B cell (primary cell): ENCODE data around the gene MCRIP2. TPM values are rescaled to one million over a fixed set of nuclear protein-coding genes. Genes with fewer than 3 reads are reported as not detected.

Experiments used
- ATAC-seq: fragments of 200-7000 bp; cut with Tn5 transposase; one replicate; pipeline ENCODE4 v1.10.0; 2021; ENCODE audit warnings: low read depth, mild to moderate bottlenecking, moderate number of reproducible peaks, moderate library complexity
- CTCF ChIA-PET: fragments of 350-600 bp; sonication (Branson Sonifier 250); formaldehyde crosslinking; loops from one replicate; lab custom pipeline; 2021; ENCODE audit warnings: antibody characterized with exemption, inconsistent platforms; lab: Charles Lee
- POLR2A ChIA-PET: fragments of 350-600 bp; sonication (Branson Sonifier 250); formaldehyde crosslinking; loops from one replicate; lab custom pipeline; 2021; ENCODE audit warnings: antibody characterized with exemption; lab: Charles Lee
- DNase-seq: peaks from one replicate; pipeline ENCODE4 v3.0.0; 2013
- H2AFZ ChIP-seq: 2 replicates; pipeline ENCODE4 v1.6.1; 2012; ENCODE audit warnings: mild to moderate bottlenecking, low read depth, low read length; ENCODE audit not compliant: insufficient read depth, poor library complexity, severe bottlenecking
- H3K27ac ChIP-seq, 2 donors: 1 replicate in 1 of 2; 2 replicates in 1 of 2; pipeline ENCODE4 v1.5.1; 2012 to 2013; ENCODE audit warnings: low read length in 2 of 2, mild to moderate bottlenecking in 2 of 2, moderate library complexity in 1 of 2
- H3K27me3 ChIP-seq, 4 experiments: fragments of 200-600 bp in 1 of 4; sonication (generic) in 1 of 4; replicated peaks in 1 of 4; 1 replicate in 2 of 4; 2 replicates in 2 of 4; pipeline versions ENCODE4 v1.6.1 to v1.7.0; 2013 to 2016; ENCODE audit warnings: low read length in 3 of 4, mild to moderate bottlenecking in 2 of 4, mixed read lengths in 1 of 4, moderate library complexity in 1 of 4; ENCODE audit not compliant: insufficient read depth in 4 of 4, control insufficient read depth in 3 of 4; ENCODE audit errors: control extremely low read depth in 1 of 4
- H3K36me3 ChIP-seq, 2 experiments: replicated peaks in 1 of 2; 1 replicate in 1 of 2; 2 replicates in 1 of 2; pipeline versions ENCODE4 v1.6.1 to v1.7.1; 2013; ENCODE audit warnings: low read length in 1 of 2; ENCODE audit not compliant: insufficient read depth in 2 of 2, control insufficient read depth in 1 of 2; ENCODE audit errors: control extremely low read depth in 1 of 2, extremely low read depth in 1 of 2
- H3K4me1 ChIP-seq, 2 donors: fragments of 200-600 bp in 1 of 2; sonication (generic) in 1 of 2; 1 replicate in 1 of 2; 2 replicates in 1 of 2; pipeline versions ENCODE4 v1.5.1 to v1.6.1; 2013 to 2017; ENCODE audit warnings: low read length in 2 of 2; ENCODE audit not compliant: control insufficient read depth in 2 of 2, insufficient read depth in 2 of 2
- H3K4me2 ChIP-seq: replicated peaks from 2 replicates; pipeline ENCODE3; 2012; ENCODE audit warnings: mild to moderate bottlenecking, low read depth, low read length; ENCODE audit not compliant: poor library complexity, severe bottlenecking
- H3K4me3 ChIP-seq, 5 experiments: fragments of 200-600 bp in 1 of 5; sonication (generic) in 1 of 5; 1 replicate in 3 of 5; 2 replicates in 2 of 5; pipeline versions ENCODE4 v1.5.1 to v1.7.0; 2011 to 2016; ENCODE audit warnings: low read length in 4 of 5, mild to moderate bottlenecking in 4 of 5, low read depth in 2 of 5, control low read depth in 1 of 5, moderate library complexity in 1 of 5; ENCODE audit not compliant: insufficient read depth in 1 of 5; ENCODE audit errors: control extremely low read depth in 1 of 5, extremely low read depth in 1 of 5
- H3K79me2 ChIP-seq: fragments of 200-600 bp; sonication (generic); one replicate; pipeline ENCODE4 v1.6.0; 2016; ENCODE audit warnings: low read length; ENCODE audit not compliant: control insufficient read depth, insufficient read depth
- H3K9ac ChIP-seq: fragments of 200-600 bp; sonication (generic); 2 replicates; pipeline ENCODE4 v1.6.1; 2017; ENCODE audit warnings: mild to moderate bottlenecking, low read length, moderate library complexity
- H3K9me3 ChIP-seq, 3 donors: one replicate each; pipeline versions ENCODE4 v1.6.1 to v1.7.1; 2013; ENCODE audit warnings: low read length in 2 of 3; ENCODE audit not compliant: control insufficient read depth in 2 of 3, insufficient read depth in 1 of 3; ENCODE audit errors: control extremely low read depth in 1 of 3
- H4K20me1 ChIP-seq: 2 replicates; pipeline ENCODE4 v1.6.0; 2012; ENCODE audit warnings: mild to moderate bottlenecking, low read length; ENCODE audit not compliant: insufficient read depth, control insufficient read depth, poor library complexity, severe bottlenecking
- H3K27ac Mint-ChIP-seq: one replicate; pipeline ENCODE4 v1.8.0; 2021; ENCODE audit warnings: mixed read lengths
- H3K27me3 Mint-ChIP-seq: one replicate; pipeline ENCODE4 v1.8.0; 2021; ENCODE audit warnings: mixed read lengths
- H3K4me1 Mint-ChIP-seq: one replicate; pipeline ENCODE4 v1.8.0; 2021; ENCODE audit warnings: mixed read lengths
- H3K4me3 Mint-ChIP-seq: one replicate; pipeline ENCODE4 v1.8.0; 2021; ENCODE audit warnings: mixed read lengths
- H3K9me3 Mint-ChIP-seq: one replicate; pipeline ENCODE4 v1.8.0; 2022; ENCODE audit warnings: mixed read lengths; ENCODE audit not compliant: insufficient read depth
- CTCF ChIP-seq: fragments of 200-600 bp; IDR thresholded peaks from one replicate; pipeline ENCODE4 v1.8.0; 2022; ENCODE audit warnings: antibody characterized with exemption, mild to moderate bottlenecking
- EZH2 ChIP-seq: IDR thresholded peaks from 2 replicates; pipeline ENCODE4 v1.6.1; 2012; ENCODE audit warnings: borderline replicate concordance, low read depth, mild to moderate bottlenecking, moderate library complexity, low read length; ENCODE audit not compliant: insufficient read depth, poor library complexity, severe bottlenecking
- WGBS: methylation state at CpG from one replicate; pipeline ENCODE4 v1.1.5; 2013; ENCODE audit warnings: missing lambda C conversion rate; ENCODE audit not compliant: insufficient coverage; 5-methylcytosine and 5-hydroxymethylcytosine counted together
- intact Hi-C: fragments of 100-400 bp; cut with micrococcal nuclease; formaldehyde crosslinking; loops from one replicate; pipeline ENCODE4 v1.10.0; 2022
- polyA plus RNA-seq: library from polyadenylated mRNA; depleted of rRNA; stranded (reverse); fragments of >200 nt; gene quantifications from 2 replicates; pipeline ENCODE4 v1.2.3, GENCODE V29; 2012
- total RNA-seq, 2 donors: library from RNA; stranded (reverse); fragments of 120-200 nt in 1 of 2; gene quantifications; 1 replicate in 1 of 2; 2 replicates in 1 of 2; pipeline versions ENCODE4 v1.2.3 to v1.2.4, GENCODE V29; 2013 to 2022

Gene MCRIP2
- total and polyA plus RNA-seq, 2 donors (not counting 1 experiment from before 2014, with no cell fraction given): 29.2 to 46.0 TPM

GRCh38 chr16:680625-680945 is 39.0 kb downstream of the MCRIP2 start:
- H4K20me1 ChIP-seq: peaks cover 31% of the 10 kb centered on the region
- peak overlapping the region; percentile 85 for H2AFZ ChIP-seq
- TF ChIP-seq CTCF (no peak), EZH2 (no peak)
- peaks cover 0 to 17% of the 10 kb centered on the region in 2 experiments for H3K36me3 ChIP-seq
- under 1% methylated on average over 38 of the region's 38 CpGs for WGBS
- Mint-ChIP-seq H3K4me1 (peaks cover 38% of the 10 kb centered on the region), H3K27ac (peak overlapping the region; percentile 65), H3K27me3 (no peaks in the 10 kb centered on the region), H3K4me3 (peak overlapping the region; percentile 89), H3K9me3 (no peaks in the 10 kb centered on the region)
- DNase-seq (no peak), ATAC-seq (no peak)
- peak overlapping the region; percentile 67 for H3K9ac ChIP-seq
- peak overlapping the region; percentile 99 for H3K4me2 ChIP-seq
- peaks cover 28 to 65% of the 10 kb centered on the region in 2 donors for H3K4me1 ChIP-seq
- CTCF ChIA-PET: interaction anchor here (0.8 to 1.4 kb wide), 2 partner anchors 10 to 13 kb away, joined by 3 to 7 read pairs; partner anchors contain the start of genes RHOT2 and WDR24
- peaks cover 0 to 15% (median 6%) of the 10 kb centered on the region in 4 experiments for H3K27me3 ChIP-seq
- peak overlapping the region; percentile 22 to 84 (median 65) for H3K4me3 ChIP-seq
- H3K27ac ChIP-seq: peak overlapping the region in 1 of 2 donors; percentile 81
- H3K79me2 ChIP-seq: peaks cover 32% of the 10 kb centered on the region
- intact Hi-C loops: loop anchor here (5.0 kb wide), 1 partner anchor 42 kb away; the partner anchor contains the start of gene ANTKMT
- H3K9me3 ChIP-seq: peaks cover 0 to 7% (median 0%) of the 10 kb centered on the region in 3 donors
- POLR2A ChIA-PET: interaction anchor here (0.8 to 1.1 kb wide), 2 partner anchors 10 to 154 kb away, joined by 3 to 6 read pairs; partner anchors contain the start of gene WDR24
